ENCODE measurements around the gene UBP1.
"Not testable (repeated sequence)": the region's sequence is repeated elsewhere in the genome, so short reads cannot be mapped to it uniquely, and the experiment has no call there.

UBP1 gene

GRCh38 chr3:33373082-33373437, 67.1 kb downstream of the UBP1 start:
- DNase-seq (ENCODE audit: low read depth in 1 of 2, low spot score in 1 of 2) = no peak
- no peak for TF ChIP-seq JUND (IDR thresholded peaks at IDR 0.05; ENCODE audit: low read depth)
- in situ Hi-C loops (cut with HindIII; ENCODE audit: low pct_unique_long_range_greater_than_20kb, low sequenced_read_pairs) = no loop called here

- DNase-seq (ENCODE audit: low read depth in 1 of 2, low spot score in 1 of 2) = peak; percentile 7 to 66
- no peak for TF ChIP-seq JUND (IDR thresholded peaks at IDR 0.05; ENCODE audit: low read depth)
- in situ Hi-C loops (cut with HindIII; ENCODE audit: low pct_unique_long_range_greater_than_20kb, low sequenced_read_pairs) = no loop called here
These were observed 67.8 kb downstream of the UBP1 start for GRCh38 chr3:33372218-33373081.

- in situ Hi-C loops (cut with HindIII; ENCODE audit: low pct_unique_long_range_greater_than_20kb, low sequenced_read_pairs) = no loop called here
- TF ChIP-seq JUND (IDR thresholded peaks at IDR 0.05; ENCODE audit: low read depth) = no peak
- DNase-seq (ENCODE audit: low read depth in 1 of 2, low spot score in 1 of 2) = no peak
These were observed 75.6 kb downstream of the UBP1 start for GRCh38 chr3:33364531-33365128.

GRCh38 chr3:33364060-33364459, 76.1 kb downstream of the UBP1 start:
- in situ Hi-C loops (cut with HindIII; ENCODE audit: low pct_unique_long_range_greater_than_20kb, low sequenced_read_pairs) = no loop called here
- no peak for TF ChIP-seq JUND (IDR thresholded peaks at IDR 0.05; ENCODE audit: low read depth)
- no peak for DNase-seq (ENCODE audit: low read depth in 1 of 2, low spot score in 1 of 2)

GRCh38 chr3:33363113-33363800, 76.9 kb downstream of the UBP1 start:
- no peak for DNase-seq (ENCODE audit: low read depth in 1 of 2, low spot score in 1 of 2)
- in situ Hi-C loops (cut with HindIII; ENCODE audit: low pct_unique_long_range_greater_than_20kb, low sequenced_read_pairs) = no loop called here
- TF ChIP-seq JUND (IDR thresholded peaks at IDR 0.05; ENCODE audit: low read depth) = no peak

GRCh38 chr3:33360136-33360825, 79.9 kb downstream of the UBP1 start:
- in situ Hi-C loops (cut with HindIII; ENCODE audit: low pct_unique_long_range_greater_than_20kb, low sequenced_read_pairs) = no loop called here
- DNase-seq (ENCODE audit: low read depth in 1 of 2, low spot score in 1 of 2) = peak in 1 of 2 experiments; percentile 37
- no peak for TF ChIP-seq JUND (IDR thresholded peaks at IDR 0.05; ENCODE audit: low read depth)

GRCh38 chr3:33358172-33358781, 81.9 kb downstream of the UBP1 start:
- in situ Hi-C loops (cut with HindIII; ENCODE audit: low pct_unique_long_range_greater_than_20kb, low sequenced_read_pairs) = no loop called here
- TF ChIP-seq JUND (IDR thresholded peaks at IDR 0.05; ENCODE audit: low read depth) = no peak
- DNase-seq (ENCODE audit: low read depth in 1 of 2, low spot score in 1 of 2) = no peak

GRCh38 chr3:33355611-33356010, 84.6 kb downstream of the UBP1 start:
- in situ Hi-C loops (cut with HindIII; ENCODE audit: low pct_unique_long_range_greater_than_20kb, low sequenced_read_pairs) = no loop called here
- DNase-seq (ENCODE audit: low read depth in 1 of 2, low spot score in 1 of 2) = no peak
- no peak for TF ChIP-seq JUND (IDR thresholded peaks at IDR 0.05; ENCODE audit: low read depth)

- no peak for TF ChIP-seq JUND (IDR thresholded peaks at IDR 0.05; ENCODE audit: low read depth)
- no peak for DNase-seq (ENCODE audit: low read depth in 1 of 2, low spot score in 1 of 2)
- in situ Hi-C loops (cut with HindIII; ENCODE audit: low pct_unique_long_range_greater_than_20kb, low sequenced_read_pairs) = no loop called here
These were observed 100.4 kb downstream of the UBP1 start for GRCh38 chr3:33339758-33340157.

- in situ Hi-C loops (cut with HindIII; ENCODE audit: low pct_unique_long_range_greater_than_20kb, low sequenced_read_pairs); DNase-seq (ENCODE audit: low read depth in 1 of 2, low spot score in 1 of 2): not testable (repeated sequence)
These were observed 101.2 kb downstream of the UBP1 start for GRCh38 chr3:33338936-33339465.
